GM19193 (cell line): ENCODE measurements around the gene NDUFAB1.

ENCODE experiments used
- POLR2A ChIP-seq: IDR thresholded peaks from 4 replicates; pipeline ENCODE4 v1.6.1; 2011; ENCODE audit not compliant: insufficient read depth, insufficient read length; ENCODE audit errors: extremely low read depth

The NDUFAB1 gene

DNA sequence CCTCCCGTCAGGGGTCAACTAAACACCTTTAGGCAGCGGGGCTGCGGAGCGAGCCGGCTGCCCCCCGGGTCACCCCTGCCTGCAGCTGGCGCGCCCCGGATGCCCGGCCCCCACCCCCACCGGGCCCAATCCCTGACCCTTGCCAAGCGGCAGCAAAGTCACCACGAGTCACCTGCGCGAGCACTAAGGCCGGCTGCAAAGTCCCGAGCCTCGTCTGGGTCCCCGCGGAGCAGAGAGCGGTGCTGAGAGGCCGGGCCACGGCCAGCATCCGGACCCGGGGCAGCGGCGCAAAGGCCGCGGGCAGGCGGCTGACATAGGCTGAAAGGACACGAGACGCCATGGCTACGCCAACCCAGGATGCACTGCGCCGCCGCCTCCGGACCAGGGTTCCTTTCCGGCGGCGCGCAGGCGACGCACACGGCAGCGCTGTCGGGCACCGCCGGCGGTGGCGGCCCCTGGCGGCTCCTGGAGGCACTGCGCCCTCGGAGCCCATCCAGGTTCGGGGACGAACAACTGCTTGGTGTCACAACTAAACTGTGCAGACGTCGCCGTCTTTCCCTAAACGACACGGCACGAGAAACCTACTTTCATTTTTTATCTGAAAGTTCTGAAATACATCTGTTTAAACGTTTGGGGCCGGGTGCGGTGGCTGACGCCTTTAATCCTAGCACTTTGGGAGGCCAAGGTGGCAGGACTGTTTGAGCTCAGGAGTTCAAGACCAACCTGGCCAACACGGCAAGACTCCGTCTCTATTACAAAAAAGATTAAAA lies at the start of gene NDUFAB1:
Gene NDUFAB1, minus strand, starts transcription at position 366 of the 770 bp plus-strand sequence. Its CDS starts 26 bp downstream, at position 340.
- peak; percentile 83 for TF ChIP-seq POLR2A

DNA sequence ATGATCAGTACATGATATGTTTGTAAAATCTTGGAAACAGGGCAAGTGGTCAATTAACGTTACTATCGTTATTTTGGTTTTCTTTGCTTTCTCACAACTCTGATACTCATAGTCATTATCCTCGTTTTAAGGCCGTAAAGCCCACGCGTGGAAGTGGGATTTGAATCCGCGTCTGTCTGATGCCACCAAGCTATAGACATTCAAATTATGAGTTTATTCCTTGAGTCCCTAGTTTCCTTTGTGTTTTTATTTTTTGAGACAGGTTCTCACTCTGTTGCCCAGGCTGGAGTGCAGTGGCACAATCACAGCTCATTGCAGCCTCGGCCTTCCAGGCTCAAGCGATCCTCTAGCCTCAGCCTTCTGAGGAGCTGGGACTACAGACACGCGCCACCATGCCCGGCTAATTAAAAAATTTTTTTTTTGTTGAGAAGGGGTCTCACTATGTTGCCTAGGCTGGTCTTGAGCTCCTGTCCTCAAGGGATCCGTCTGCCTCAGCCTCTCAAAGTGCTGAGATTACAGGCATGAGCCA lies 46.2 kb upstream of the NDUFAB1 start:
- TF ChIP-seq POLR2A: no peak

DNA sequence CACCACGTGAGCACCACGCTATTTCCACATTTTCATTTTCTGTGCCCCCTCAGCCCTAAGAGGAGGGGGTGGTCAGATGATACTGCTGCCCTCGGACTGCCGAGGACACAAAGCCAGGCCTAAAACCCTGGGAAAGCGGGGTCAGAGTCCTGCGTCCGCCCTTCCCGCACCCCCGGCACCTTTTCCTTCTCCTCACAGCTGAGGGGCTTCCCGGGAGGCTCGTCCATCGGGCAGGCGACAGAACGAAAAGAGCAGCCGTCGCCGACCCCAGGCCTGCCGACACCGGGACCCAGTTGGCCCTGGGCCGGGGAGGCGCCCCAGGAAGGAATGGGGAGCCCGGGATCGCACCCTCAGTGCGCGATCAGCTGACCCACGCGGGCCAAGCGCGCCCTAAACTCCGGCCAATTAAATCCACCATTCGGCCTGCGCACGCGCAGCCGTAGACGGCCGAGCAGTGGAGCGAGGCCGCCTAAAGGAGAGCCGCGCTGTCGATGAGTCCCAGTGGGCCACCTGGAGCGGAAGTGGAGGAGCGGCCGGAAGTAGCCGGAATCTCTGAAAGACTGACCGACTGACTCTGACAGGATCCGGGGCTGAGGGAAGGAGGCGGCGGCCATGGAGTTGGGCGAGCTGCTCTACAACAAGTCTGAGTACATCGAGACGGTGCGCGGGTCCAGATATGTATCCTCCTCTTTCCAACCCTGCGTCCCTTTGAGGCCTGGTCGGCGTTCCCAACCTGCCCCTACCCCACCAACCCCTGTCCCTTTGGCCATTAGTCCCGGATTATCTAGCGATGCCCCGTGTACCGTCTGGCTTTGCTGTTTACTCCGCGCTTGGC lies 45.0 kb upstream of the NDUFAB1 start, which contains the start of the genes DCTN5 and PALB2:
Gene DCTN5, plus strand, starts transcription at position 536 of the 835 bp plus-strand sequence. Its CDS starts 77 bp downstream, at position 613.
Gene PALB2, minus strand, starts transcription at position 380 of the 835 bp plus-strand sequence. Its CDS starts 153 bp downstream, at position 227.
- TF ChIP-seq POLR2A: peak; percentile 84

- no peak for TF ChIP-seq POLR2A
Observed at GRCh38 chr16:23640615-23640930, 44.5 kb upstream of the NDUFAB1 start.

GRCh38 chr16:23635958-23636357 lies 39.8 kb upstream of the NDUFAB1 start:
- TF ChIP-seq POLR2A: no peak

DNA sequence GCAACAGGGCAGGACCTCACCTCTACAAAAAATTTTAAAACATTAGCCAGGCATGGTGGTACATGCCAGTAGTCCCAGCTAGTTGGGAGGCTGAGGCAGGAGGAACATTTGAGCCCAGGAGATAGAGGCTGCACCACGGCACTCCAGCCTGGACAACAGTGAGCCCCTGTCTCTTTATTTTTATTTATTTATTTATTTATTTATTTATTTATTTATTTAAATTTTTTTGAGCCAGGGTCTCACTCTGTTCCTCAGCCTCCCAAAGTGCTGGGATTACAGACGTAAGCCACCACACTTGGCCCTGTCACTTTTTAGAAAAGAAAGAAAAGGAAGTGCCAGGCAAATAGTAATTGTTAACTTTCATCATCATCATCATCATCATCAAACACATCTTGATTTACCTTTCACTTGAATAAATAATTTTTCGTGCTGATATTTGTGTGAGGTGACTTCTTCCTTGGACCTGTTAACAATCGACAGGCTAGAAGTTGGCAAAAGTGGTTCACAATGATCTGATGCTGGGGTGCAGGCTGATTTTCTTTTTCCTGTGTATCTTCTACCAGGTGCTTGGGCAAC lies 38.4 kb upstream of the NDUFAB1 start:
- no peak for TF ChIP-seq POLR2A

DNA sequence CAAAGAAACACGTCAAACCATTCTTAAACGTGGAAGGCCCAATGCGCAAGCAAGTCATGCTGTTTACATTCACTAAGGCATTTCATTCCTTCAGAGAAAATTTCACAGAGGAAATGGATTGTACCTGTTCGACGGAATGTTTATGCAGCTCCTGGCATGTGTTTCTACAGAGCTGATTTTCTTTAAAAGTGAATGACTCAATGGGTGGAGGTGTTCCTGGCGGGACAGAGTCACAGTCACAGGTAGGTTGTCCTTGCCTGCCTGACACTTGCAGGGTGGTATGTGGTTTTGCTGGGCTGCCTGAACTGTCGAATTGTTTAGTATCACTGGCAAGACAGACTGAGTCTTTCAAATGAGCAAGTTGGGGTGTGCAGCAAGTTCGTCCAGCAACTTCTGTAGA lies 33.4 kb upstream of the NDUFAB1 start:
- no peak for TF ChIP-seq POLR2A

- TF ChIP-seq POLR2A: no peak
Observed at GRCh38 chr16:23624092-23624491, 28.0 kb upstream of the NDUFAB1 start.

GRCh38 chr16:23615805-23616204 lies 19.7 kb upstream of the NDUFAB1 start:
- no peak for TF ChIP-seq POLR2A

DNA sequence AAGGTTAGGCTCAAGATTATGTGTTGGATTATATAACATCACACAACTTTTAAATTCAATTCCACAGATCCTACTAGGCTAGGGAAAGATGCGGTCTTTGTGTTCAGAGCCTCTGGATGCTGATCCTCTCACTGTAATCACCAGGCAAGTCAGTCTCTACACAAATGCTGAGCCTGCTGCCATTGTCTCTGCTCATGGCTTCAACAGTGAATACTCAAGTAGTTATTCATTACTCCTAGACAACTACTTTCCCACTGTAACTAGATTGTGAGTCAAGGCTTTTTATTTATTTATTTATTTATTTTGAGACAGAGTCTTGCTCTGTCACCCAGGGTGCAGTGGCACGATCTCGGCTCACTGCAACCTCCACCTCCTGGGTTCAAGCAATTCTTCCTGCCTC lies 15.8 kb upstream of the NDUFAB1 start:
- no peak for TF ChIP-seq POLR2A

- no peak for TF ChIP-seq POLR2A
Observed at GRCh38 chr16:23609929-23610328, 13.8 kb upstream of the NDUFAB1 start.

- no peak for TF ChIP-seq POLR2A
Observed at GRCh38 chr16:23608194-23608593, 12.1 kb upstream of the NDUFAB1 start.

GRCh38 chr16:23607726-23608125 lies 11.6 kb upstream of the NDUFAB1 start:
- no peak for TF ChIP-seq POLR2A

DNA sequence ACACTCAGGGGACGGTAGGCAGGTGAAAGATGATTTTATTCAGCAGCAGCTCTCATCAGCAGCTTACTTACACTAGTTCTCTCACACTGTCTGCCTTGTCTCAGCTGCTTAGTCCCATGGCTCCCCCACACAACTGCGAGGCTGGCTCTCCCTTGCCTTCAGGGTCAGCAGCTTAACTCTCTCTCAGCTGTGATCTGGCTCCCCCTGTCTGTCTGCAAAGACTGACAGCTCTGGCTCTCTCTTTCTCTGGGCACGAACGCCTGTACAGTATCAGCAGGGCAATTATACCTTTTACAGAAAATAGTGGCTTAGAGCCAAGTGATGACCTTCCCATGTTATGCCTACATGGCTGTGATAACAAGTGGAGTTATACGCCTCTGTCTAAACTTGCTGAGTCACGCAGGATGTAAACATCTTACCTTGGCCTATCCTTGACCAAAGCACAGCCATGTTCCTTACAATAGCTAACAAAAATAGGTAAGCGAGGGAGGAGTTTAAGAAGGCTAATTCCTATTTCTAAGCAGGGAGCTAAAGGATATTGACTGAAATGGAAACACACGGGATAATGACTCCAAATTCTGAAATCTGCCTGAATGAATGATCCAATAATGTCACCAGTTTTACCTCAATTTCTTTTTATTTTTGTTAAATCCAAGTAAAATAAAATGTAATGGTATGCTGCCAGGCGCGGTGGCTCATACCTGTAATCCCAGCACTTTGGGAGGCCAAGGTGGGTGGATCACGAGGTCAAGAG lies 1.1 kb upstream of the NDUFAB1 start:
- TF ChIP-seq POLR2A: no peak
